H1 (cell line): Measurements from ENCODE around the gene ARHGAP22. TPM values are rescaled to one million over a fixed set of nuclear protein-coding genes. Genes with fewer than 3 reads are reported as not detected.

Experiments
- CHD1 ChIP-seq: IDR thresholded peaks from 2 replicates; pipeline ENCODE4 v1.6.1; 2012; ENCODE audit warnings: low read depth, low read length, improper control_type of control experiment
- HDAC2 ChIP-seq, 2 experiments: fragments of 300-600 bp in 1 of 2; sonication (generic) in 1 of 2; IDR thresholded peaks; 2 replicates each; pipeline ENCODE4 v1.6.1; 2011 to 2012; ENCODE audit warnings: low read depth in 2 of 2, low read length in 2 of 2, mild to moderate bottlenecking in 2 of 2, moderate library complexity in 2 of 2, borderline replicate concordance in 1 of 2, inconsistent platforms in 1 of 2
- TBP ChIP-seq: IDR thresholded peaks from 2 replicates; pipeline ENCODE4 v1.6.1; 2011; ENCODE audit warnings: low read depth, low read length, improper control_type of control experiment
- polyA plus RNA-seq, 7 experiments: library from polyadenylated mRNA; depleted of rRNA in 3 of 7; stranded (reverse) in 5 of 7; unstranded in 2 of 7; fragments of >200 nt in 5 of 7; fragments of 200-250 nt in 2 of 7; gene quantifications; 1 replicate in 5 of 7; 2 replicates in 1 of 7; 4 replicates in 1 of 7; pipeline versions ENCODE4 v1.2.1 to v1.2.3, GENCODE V29; 2011 to 2013; ENCODE audit warnings: missing spikeins in 2 of 7, mixed read lengths in 2 of 7
- total RNA-seq: library from RNA; stranded (reverse); fragmentation: NEBNext Ultra II Directional; extraction: Animal tissue kit (Norgen Biotek cat#: 25700); gene quantifications from 2 replicates; pipeline ENCODE4 v1.2.1, GENCODE V29; 2021
- TF ChIP-seq, protein P1 (sequence below): IDR thresholded peaks from 2 replicates; pipeline ENCODE4 v1.6.1; 2011; ENCODE audit warnings: low read length, improper control_type of control experiment

ARHGAP22 gene
- total and polyA plus RNA-seq, 2 of the 8 experiments (the other 6 are each of a cell fraction or from before 2014, with no cell fraction given): 3.6 to 11.2 TPM

DNA sequence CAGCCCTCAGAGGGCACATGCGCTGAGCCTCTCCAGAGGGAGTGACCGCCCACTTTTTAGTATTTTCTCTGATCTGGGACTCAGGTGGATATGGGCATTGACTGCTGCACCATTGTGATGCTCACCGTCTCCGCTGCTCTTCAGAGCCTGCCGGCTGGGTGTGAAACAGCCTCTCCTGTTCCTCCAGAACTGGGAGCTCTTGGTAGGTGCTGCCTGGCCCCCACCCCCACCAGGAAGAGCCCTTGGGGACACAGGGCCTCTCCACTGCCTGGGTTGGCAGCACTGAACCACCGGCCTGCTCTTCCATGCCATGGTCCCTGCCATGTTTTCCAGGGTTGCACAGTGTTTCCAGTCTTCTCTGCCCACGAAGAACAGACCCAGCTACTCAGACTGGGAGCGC lies 36.3 kb downstream of the ARHGAP22 start (continued):
- TF ChIP-seq HDAC2 (IDR thresholded peaks at IDR 0.05; ENCODE audit: borderline replicate concordance in 1 of 2, low read depth in 2 of 2, low read length in 2 of 2) (no peak), CHD1 (no peak), TBP (no peak)
- TF ChIP-seq, protein P1, sequence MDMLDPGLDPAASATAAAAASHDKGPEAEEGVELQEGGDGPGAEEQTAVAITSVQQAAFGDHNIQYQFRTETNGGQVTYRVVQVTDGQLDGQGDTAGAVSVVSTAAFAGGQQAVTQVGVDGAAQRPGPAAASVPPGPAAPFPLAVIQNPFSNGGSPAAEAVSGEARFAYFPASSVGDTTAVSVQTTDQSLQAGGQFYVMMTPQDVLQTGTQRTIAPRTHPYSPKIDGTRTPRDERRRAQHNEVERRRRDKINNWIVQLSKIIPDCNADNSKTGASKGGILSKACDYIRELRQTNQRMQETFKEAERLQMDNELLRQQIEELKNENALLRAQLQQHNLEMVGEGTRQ: no peak
